Measurements from ENCODE around the gene NEK4. TPM values are rescaled to one million over a fixed set of nuclear protein-coding genes. Genes with fewer than 3 reads are reported as not detected.

The NEK4 gene
- total and polyA plus RNA-seq, 2 of the 13 experiments (the other 11 are each of a cell fraction or from before 2014, with no cell fraction given) = 16.5 to 38.0 TPM

DNA sequence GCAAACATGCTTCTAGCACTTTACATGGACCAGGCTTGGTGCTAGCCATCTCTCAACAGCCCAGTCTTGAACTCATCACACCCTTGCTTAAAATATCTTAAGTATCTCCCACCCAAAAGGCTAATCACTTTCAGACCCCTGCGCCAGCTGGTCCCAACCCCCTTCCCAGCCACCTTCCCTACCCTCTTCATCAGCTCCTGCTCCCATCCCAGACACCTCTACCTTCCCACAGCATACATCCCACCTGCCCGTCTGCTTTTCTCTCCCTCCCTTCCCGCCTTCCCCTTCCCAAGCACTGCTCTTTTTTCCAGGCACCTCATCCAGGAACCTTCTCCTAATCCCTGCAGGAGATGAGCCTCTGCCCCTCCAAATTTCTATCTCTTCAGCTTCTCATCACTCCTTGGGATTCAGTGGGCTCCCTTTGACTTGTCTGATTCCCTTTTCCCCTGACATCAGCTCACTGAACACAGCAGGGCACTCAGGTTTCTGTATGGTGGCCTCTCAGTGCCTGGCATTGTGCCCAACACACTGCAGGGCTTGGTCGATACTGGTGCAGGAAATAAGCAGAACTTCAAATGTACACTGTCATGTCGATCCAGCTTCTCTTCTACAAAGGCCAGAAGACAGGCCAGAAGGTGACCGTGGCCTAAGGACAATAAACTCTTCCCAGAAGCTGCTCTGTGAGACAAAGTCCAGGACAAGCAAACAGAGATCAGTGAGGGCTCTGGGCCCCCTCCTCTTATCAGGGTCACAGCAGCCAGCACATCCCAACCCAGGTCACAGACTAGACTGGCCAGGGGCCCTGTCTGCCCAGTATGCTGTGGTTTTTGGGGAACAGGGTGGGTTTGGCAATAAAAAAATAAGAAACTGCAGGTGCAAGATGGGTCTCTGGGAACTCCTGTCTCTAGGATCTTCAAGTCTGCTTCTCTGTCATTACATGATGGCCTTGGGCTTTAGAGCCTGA, 4.4 kb upstream of the NEK4 start (continued):
- no peak for TF ChIP-seq ZNF749 (CRISPR knock-in tag; IDR thresholded peaks at IDR 0.05; ENCODE audit: borderline replicate concordance)
- TF ChIP-seq ZNF484 (CRISPR knock-in tag; IDR thresholded peaks at IDR 0.05; ENCODE audit: borderline replicate concordance, low read depth) = no peak
- no peak for TF ChIP-seq NFE2L1 (CRISPR knock-in tag; IDR thresholded peaks at IDR 0.05; ENCODE audit: borderline replicate concordance)
- no peak for TF ChIP-seq ZMYM2 (CRISPR knock-in tag; IDR thresholded peaks at IDR 0.05)
- TF ChIP-seq, protein P1, sequence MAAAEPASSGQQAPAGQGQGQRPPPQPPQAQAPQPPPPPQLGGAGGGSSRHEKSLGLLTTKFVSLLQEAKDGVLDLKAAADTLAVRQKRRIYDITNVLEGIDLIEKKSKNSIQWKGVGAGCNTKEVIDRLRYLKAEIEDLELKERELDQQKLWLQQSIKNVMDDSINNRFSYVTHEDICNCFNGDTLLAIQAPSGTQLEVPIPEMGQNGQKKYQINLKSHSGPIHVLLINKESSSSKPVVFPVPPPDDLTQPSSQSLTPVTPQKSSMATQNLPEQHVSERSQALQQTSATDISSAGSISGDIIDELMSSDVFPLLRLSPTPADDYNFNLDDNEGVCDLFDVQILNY (CRISPR knock-in tag; conservative IDR thresholded peaks at IDR 0.05) = no peak
- TF ChIP-seq, protein P2, sequence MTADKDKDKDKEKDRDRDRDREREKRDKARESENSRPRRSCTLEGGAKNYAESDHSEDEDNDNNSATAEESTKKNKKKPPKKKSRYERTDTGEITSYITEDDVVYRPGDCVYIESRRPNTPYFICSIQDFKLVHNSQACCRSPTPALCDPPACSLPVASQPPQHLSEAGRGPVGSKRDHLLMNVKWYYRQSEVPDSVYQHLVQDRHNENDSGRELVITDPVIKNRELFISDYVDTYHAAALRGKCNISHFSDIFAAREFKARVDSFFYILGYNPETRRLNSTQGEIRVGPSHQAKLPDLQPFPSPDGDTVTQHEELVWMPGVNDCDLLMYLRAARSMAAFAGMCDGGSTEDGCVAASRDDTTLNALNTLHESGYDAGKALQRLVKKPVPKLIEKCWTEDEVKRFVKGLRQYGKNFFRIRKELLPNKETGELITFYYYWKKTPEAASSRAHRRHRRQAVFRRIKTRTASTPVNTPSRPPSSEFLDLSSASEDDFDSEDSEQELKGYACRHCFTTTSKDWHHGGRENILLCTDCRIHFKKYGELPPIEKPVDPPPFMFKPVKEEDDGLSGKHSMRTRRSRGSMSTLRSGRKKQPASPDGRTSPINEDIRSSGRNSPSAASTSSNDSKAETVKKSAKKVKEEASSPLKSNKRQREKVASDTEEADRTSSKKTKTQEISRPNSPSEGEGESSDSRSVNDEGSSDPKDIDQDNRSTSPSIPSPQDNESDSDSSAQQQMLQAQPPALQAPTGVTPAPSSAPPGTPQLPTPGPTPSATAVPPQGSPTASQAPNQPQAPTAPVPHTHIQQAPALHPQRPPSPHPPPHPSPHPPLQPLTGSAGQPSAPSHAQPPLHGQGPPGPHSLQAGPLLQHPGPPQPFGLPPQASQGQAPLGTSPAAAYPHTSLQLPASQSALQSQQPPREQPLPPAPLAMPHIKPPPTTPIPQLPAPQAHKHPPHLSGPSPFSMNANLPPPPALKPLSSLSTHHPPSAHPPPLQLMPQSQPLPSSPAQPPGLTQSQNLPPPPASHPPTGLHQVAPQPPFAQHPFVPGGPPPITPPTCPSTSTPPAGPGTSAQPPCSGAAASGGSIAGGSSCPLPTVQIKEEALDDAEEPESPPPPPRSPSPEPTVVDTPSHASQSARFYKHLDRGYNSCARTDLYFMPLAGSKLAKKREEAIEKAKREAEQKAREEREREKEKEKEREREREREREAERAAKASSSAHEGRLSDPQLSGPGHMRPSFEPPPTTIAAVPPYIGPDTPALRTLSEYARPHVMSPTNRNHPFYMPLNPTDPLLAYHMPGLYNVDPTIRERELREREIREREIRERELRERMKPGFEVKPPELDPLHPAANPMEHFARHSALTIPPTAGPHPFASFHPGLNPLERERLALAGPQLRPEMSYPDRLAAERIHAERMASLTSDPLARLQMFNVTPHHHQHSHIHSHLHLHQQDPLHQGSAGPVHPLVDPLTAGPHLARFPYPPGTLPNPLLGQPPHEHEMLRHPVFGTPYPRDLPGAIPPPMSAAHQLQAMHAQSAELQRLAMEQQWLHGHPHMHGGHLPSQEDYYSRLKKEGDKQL (CRISPR knock-in tag; IDR thresholded peaks at IDR 0.05; ENCODE audit: low read depth) = 0 out of 2 replicates have a peak, but pooled peaks have one; percentile 37
- 0 out of 2 replicates have a peak, but pooled peaks have one; percentile 40 for TF ChIP-seq ZMAT3 (CRISPR knock-in tag; conservative IDR thresholded peaks at IDR 0.05)

All from HepG2 (cell line).